ENCODE results near the gene KRTAP20-1.

GRCh38 chr21:30629200-30629599 is 13.0 kb downstream of the KRTAP20-1 start:
- no peak for TF ChIP-seq POLR2AphosphoS5 (IDR thresholded peaks at IDR 0.05; ENCODE audit: borderline replicate concordance, low read depth, low read length)
- no peak for TF ChIP-seq EZH2 (IDR thresholded peaks at IDR 0.05)
